Right lung (tissue), 5 donors: Measurements from ENCODE around the gene KLRC1. TPM values are rescaled to one million over a fixed set of nuclear protein-coding genes. Genes with fewer than 3 reads are reported as not detected.
"Not testable (repeated sequence)": the region's sequence is repeated elsewhere in the genome, so short reads cannot be mapped to it uniquely, and the experiment has no call there.

Experiments
- DNase-seq, 2 donors: peaks; one replicate each; pipeline ENCODE4 v3.0.0-alpha.2; 2013
- polyA plus RNA-seq, 5 donors: library from polyadenylated mRNA; unstranded; fragments of 120-200 nt; gene quantifications; one replicate each; pipeline versions ENCODE4 v1.2.1 to v1.2.3, GENCODE V29; 2013; ENCODE audit warnings: inconsistent platforms in 1 of 5, low replicate concordance in 1 of 5; ENCODE audit not compliant: insufficient read length in 5 of 5, insufficient read depth in 1 of 5

KLRC1 gene
- polyA plus RNA-seq, 5 donors: 0.46 to 2.6 (median 0.91) TPM

- DNase-seq: not testable (repeated sequence)
Observed at GRCh38 chr12:10422159-10422558, 31.0 kb downstream of the KLRC1 start.

- not testable (repeated sequence) for DNase-seq
Observed at GRCh38 chr12:10420334-10420733, 32.8 kb downstream of the KLRC1 start, which contains the start of gene KLRC3. Gene KLRC3 (minus strand): TSS chr12:10420595. CDS start chr12:10420550, 45 bp downstream.

- DNase-seq: no peak
Observed at GRCh38 chr12:10409392-10409791, 43.8 kb downstream of the KLRC1 start, which contains the start of gene KLRC4. Gene KLRC4 (minus strand): TSS chr12:10409757. CDS start chr12:10409575, 182 bp downstream.

GRCh38 chr12:10408842-10409241 lies 44.3 kb downstream of the KLRC1 start:
- DNase-seq: no peak

DNA sequence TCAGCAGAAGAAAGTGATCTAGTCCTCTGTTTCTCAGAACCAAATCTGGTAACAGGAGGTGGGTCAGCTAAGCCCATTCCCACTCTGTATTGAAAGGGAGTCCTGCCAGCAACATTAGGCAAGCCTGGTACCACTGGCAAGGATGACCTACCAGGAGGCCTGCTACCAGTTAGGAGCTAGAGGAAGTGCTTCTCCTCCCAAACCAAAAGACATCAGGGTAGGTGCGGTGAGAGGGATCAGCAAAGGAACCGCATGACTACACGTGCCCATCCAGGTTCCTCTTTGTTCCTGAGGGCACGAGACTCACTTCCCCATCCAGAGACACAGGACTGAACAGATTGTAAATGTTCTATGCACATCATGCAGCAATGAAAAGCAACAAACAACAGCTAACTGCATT lies 46.5 kb downstream of the KLRC1 start:
- no peak for DNase-seq

DNA sequence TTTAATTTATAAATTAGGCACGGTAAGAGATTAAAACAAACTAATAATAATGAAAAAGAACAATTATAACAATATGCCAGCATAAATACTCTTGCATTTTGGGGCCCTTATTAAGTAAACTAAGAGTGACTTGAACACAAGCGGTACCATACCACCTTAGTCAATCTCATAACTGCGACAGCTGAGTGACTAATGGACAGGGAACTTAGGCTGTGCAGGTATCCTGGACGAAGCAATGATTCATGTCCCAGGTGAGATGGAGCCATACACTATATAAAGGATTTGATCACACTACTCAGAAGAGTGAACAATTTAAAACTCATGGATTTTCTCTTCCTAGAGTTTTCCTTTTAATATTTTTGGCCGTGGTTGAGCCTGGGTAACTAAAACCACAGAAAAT lies 47.9 kb downstream of the KLRC1 start:
- DNase-seq: no peak

DNA sequence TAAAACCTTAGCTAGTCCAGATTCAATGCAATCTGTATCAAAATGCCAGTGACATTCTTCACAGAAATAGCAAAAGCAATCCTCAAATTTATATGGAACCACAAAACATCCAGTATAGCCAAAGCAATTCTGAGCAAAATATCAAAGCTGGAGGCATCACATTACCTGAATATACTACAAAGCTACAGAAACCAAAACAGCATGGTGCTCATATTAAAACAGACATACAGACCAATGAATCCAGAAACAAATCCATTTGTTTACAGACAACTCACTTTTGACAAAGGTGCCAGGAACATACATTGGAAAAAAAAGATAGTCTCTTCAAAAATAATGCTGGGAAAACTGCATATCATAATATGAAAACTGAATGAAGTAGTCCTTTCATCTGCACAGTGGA lies 48.4 kb downstream of the KLRC1 start:
- no peak for DNase-seq

- no peak for DNase-seq
Observed at GRCh38 chr12:10400829-10401228, 52.3 kb downstream of the KLRC1 start.

DNA sequence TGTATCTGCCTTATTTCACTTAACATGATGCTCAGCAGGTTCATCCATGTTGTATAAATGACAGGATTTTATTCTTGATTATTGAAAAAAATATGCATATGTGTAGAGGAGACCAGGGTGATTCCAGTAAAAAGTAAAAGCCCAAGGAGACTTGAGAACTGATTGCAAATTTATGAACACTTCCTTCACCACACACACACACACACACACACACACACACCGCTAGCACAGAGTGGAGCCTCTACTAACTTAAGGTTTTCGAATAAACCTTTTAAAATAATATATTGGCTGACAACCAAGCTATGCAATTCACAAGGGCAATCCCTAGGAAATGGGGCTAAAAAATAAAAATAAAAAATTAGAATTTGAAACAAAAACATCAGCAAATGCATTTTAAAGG lies 55.0 kb downstream of the KLRC1 start:
- DNase-seq: no peak

DNA sequence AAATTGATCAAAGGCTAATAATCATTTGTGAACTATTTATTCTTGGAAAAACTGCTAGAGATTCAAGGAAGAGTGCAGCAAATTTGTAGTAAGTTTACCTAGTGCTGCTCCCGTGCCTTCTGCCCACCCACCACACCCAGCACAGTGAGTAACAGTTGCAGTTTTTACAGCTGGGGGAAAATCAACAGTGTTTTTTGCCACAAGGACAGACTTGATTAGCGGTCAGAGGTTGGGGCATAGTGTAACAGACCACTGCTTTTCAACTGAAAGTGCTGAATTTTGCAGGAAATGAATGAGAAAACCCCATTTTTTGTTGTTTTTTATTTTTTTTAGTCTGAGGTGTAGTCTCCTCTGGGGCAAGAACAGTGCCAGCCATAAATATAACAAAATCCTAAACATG lies 55.9 kb downstream of the KLRC1 start:
- DNase-seq: no peak

- not testable (repeated sequence) for DNase-seq
Observed at GRCh38 chr12:10396176-10396575, 57.0 kb downstream of the KLRC1 start.

Other genes with a start within 250 kb of the KLRC1 start
- gene GABARAPL1, start 240.5 kb downstream of the KLRC1 start, polyA plus RNA-seq: 10 to 100 TPM; 34.2 to 53.1 (median 45.0) TPM
- gene KLRD1, start 145.5 kb downstream of the KLRC1 start, polyA plus RNA-seq: 1 to 10 TPM; 1.0 to 2.2 (median 1.4) TPM
- 1 to 10 TPM in 4 of 5 donors, under 1 TPM in 1; 0.98 to 3.0 (median 1.5) TPM for gene KLRK1, start 63.3 kb downstream of the KLRC1 start, polyA plus RNA-seq
- under 1 TPM in 4 of 5 donors, not detected in 1; 0.36 to 0.85 (median 0.41) TPM for gene KLRC4, start 43.6 kb downstream of the KLRC1 start, polyA plus RNA-seq
- under 1 TPM in 4 of 5 donors, not detected in 1; 0.15 to 0.59 (median 0.27) TPM for gene KLRC3, start 32.8 kb downstream of the KLRC1 start, polyA plus RNA-seq
- gene KLRC2, start 17.4 kb downstream of the KLRC1 start, polyA plus RNA-seq: under 1 TPM; 0.15 to 0.71 (median 0.42) TPM
- gene EIF2S3B, start 52.5 kb upstream of the KLRC1 start, polyA plus RNA-seq: 10 to 100 TPM in 2 of 5 donors, 1 to 10 TPM in 3; 1.3 to 12.3 (median 3.8) TPM
- gene MAGOHB, start 160.2 kb upstream of the KLRC1 start, polyA plus RNA-seq: 10 to 100 TPM; 31.3 to 56.6 (median 44.7) TPM
- gene STYK1, start 220.7 kb upstream of the KLRC1 start, polyA plus RNA-seq: under 1 TPM; 0.54 to 0.85 (median 0.60) TPM